HCT116 (cell line): Measurements from ENCODE around the gene CADPS2. TPM values are rescaled to one million over a fixed set of nuclear protein-coding genes. Genes with fewer than 3 reads are reported as not detected.

Source experiments
- ATAC-seq: fragments of 200-7000 bp; cut with Tn5 transposase; 2 replicates; pipeline ENCODE4 v1.9.1; 2020; ENCODE audit warnings: mild to moderate bottlenecking, moderate library complexity
- BruUV-seq: library from RNA; stranded (reverse); fragments of 400-500 nt; replicated peaks from 2 replicates; lab custom pipeline; 2021; lab: Mats Ljungman, UMichigan
- CTCF ChIA-PET: fragments of 300-600 bp; sonication (Branson Sonifier 250); formaldehyde crosslinking; loops from one replicate; lab custom pipeline; 2021; ENCODE audit warnings: antibody characterized with exemption; lab: Charles Lee
- POLR2A ChIA-PET: fragments of 300-600, 350-600 bp; sonication (Branson Sonifier 250); formaldehyde crosslinking; loops from one replicate; lab custom pipeline; 2021; ENCODE audit warnings: antibody characterized with exemption; lab: Charles Lee
- RAD21 ChIA-PET, 2 experiments: fragments of 300-600 bp; sonication (Branson Sonifier 250); formaldehyde crosslinking; loops; one replicate each; lab custom pipeline; 2023; ENCODE audit warnings: low total read pairs in 2 of 2; ENCODE audit not compliant: uncharacterized antibody in 2 of 2, unreplicated experiment in 2 of 2, low non-redundant PET in 1 of 2; lab: Charles Lee
- DNase-seq: peaks from one replicate; pipeline ENCODE4 v3.0.0-alpha.2; 2010; ENCODE audit warnings: low read depth, low spot score
- H2AFZ ChIP-seq: fragments of 200-600 bp; shearing (Covaris generic), sonication (generic); 2 replicates; pipeline ENCODE4 v1.6.1; 2017; ENCODE audit warnings: low read depth, mixed run types, mixed read lengths, antibody characterized with exemption, low read length; ENCODE audit not compliant: poor library complexity, severe bottlenecking
- H3K27ac ChIP-seq: 2 replicates; pipeline ENCODE4 v1.5.1; 2012; ENCODE audit warnings: low read depth, low read length
- H3K27me3 ChIP-seq: fragments of 200-600 bp; sonication (generic); 2 replicates; pipeline ENCODE4 v1.6.1; 2016; ENCODE audit warnings: mixed run types, low read length, mixed read lengths; ENCODE audit not compliant: insufficient read depth
- H3K36me3 ChIP-seq, 2 experiments: fragments of 200-500 bp in 1 of 2; fragments of 200-600 bp in 1 of 2; sonication (Bioruptor generic) in 1 of 2; sonication (generic) in 1 of 2; 2 replicates each; pipeline versions ENCODE4 v1.5.1 to v1.6.1; 2014 to 2016; ENCODE audit warnings: low read length in 2 of 2, inconsistent platforms in 1 of 2, mixed read lengths in 1 of 2, mixed run types in 1 of 2; ENCODE audit not compliant: insufficient read depth in 2 of 2, control insufficient read depth in 1 of 2
- H3K4me1 ChIP-seq, 2 experiments: fragments of 200-600 bp in 1 of 2; sonication (generic) in 1 of 2; 2 replicates each; pipeline versions ENCODE4 v1.5.1 to v1.6.1; 2012 to 2017; ENCODE audit warnings: low read length in 2 of 2, inconsistent platforms in 1 of 2, mild to moderate bottlenecking in 1 of 2, mixed read lengths in 1 of 2, mixed run types in 1 of 2, moderate library complexity in 1 of 2; ENCODE audit not compliant: insufficient read depth in 2 of 2, control insufficient read depth in 1 of 2
- H3K4me2 ChIP-seq: fragments of 200-600 bp; sonication (generic); 2 replicates; pipeline ENCODE4 v1.6.1; 2017; ENCODE audit warnings: mixed run types, low read length, mixed read lengths
- H3K4me3 ChIP-seq, 2 experiments: fragments of 200-600 bp in 1 of 2; sonication (generic) in 1 of 2; replicated peaks in 1 of 2; 2 replicates each; pipeline ENCODE4 v1.5.1; 2011 to 2016; ENCODE audit warnings: low read length in 2 of 2, control low read depth in 1 of 2, low read depth in 1 of 2, mild to moderate bottlenecking in 1 of 2, mixed read lengths in 1 of 2, mixed run types in 1 of 2
- H3K79me2 ChIP-seq: fragments of 200-600 bp; sonication (generic); 2 replicates; pipeline ENCODE4 v1.6.1; 2017; ENCODE audit warnings: mild to moderate bottlenecking, mixed run types, low read length, moderate library complexity, mixed read lengths; ENCODE audit not compliant: insufficient read depth
- H3K9ac ChIP-seq: fragments of 200-600 bp; sonication (generic); 2 replicates; pipeline ENCODE4 v1.6.1; 2016; ENCODE audit warnings: low read length, mixed read lengths
- H3K9me2 ChIP-seq: fragments of 200-600 bp; sonication (generic), shearing (Covaris generic); 2 replicates; pipeline ENCODE4 v1.6.1; 2017; ENCODE audit warnings: mixed run types, mild to moderate bottlenecking, moderate library complexity; ENCODE audit not compliant: insufficient read depth
- H3K9me3 ChIP-seq, 2 experiments: fragments of 200-500 bp in 1 of 2; fragments of 200-600 bp in 1 of 2; sonication (Bioruptor generic) in 1 of 2; sonication (generic) in 1 of 2; 2 replicates each; pipeline ENCODE4 v1.6.1; 2014 to 2017; ENCODE audit warnings: low read length in 2 of 2, mixed read lengths in 2 of 2, inconsistent platforms in 1 of 2, low read depth in 1 of 2, mild to moderate bottlenecking in 1 of 2, mixed run types in 1 of 2, moderate library complexity in 1 of 2; ENCODE audit not compliant: control insufficient read depth in 1 of 2, insufficient read depth in 1 of 2
- H4K20me1 ChIP-seq: fragments of 200-600 bp; sonication (generic), shearing (Covaris generic); 2 replicates; pipeline ENCODE4 v1.6.1; 2017; ENCODE audit warnings: mixed run types, mild to moderate bottlenecking, moderate library complexity; ENCODE audit not compliant: insufficient read depth
- CEBPB ChIP-seq: IDR thresholded peaks from 2 replicates; pipeline ENCODE4 v1.6.1; 2012; ENCODE audit warnings: low read depth
- EGR1 ChIP-seq: IDR thresholded peaks from 2 replicates; pipeline ENCODE4 v1.6.1; 2012; ENCODE audit warnings: low read depth
- ELF1 ChIP-seq: IDR thresholded peaks from 2 replicates; pipeline ENCODE4 v1.6.1; 2012; ENCODE audit warnings: low read depth, borderline replicate concordance
- EZH2 ChIP-seq: fragments of 200-600 bp; sonication (generic); IDR thresholded peaks from 2 replicates; pipeline ENCODE4 v1.6.1; 2017; ENCODE audit warnings: antibody characterized with exemption, mixed run types
- FOSL1 ChIP-seq: IDR thresholded peaks from 2 replicates; pipeline ENCODE4 v1.6.1; 2012; ENCODE audit warnings: low read depth
- JUND ChIP-seq: IDR thresholded peaks from 2 replicates; pipeline ENCODE4 v1.6.1; 2012
- RAD21 ChIP-seq: IDR thresholded peaks from 2 replicates; pipeline ENCODE4 v1.6.1; 2012; ENCODE audit warnings: low read depth, mild to moderate bottlenecking
- ZFX ChIP-seq: fragments of 450-650 bp; IDR thresholded peaks from 2 replicates; pipeline ENCODE4 v1.6.1; 2017
- ZNF274 ChIP-seq: fragments of 200-500 bp; sonication (Bioruptor generic); IDR thresholded peaks from 2 replicates; pipeline ENCODE4 v1.6.1; 2014; ENCODE audit warnings: mild to moderate bottlenecking, low read depth, low read length, inconsistent platforms
- intact Hi-C: fragments of 100-400 bp; cut with micrococcal nuclease; formaldehyde crosslinking; loops from 2 replicates; pipeline ENCODE4 v1.10.0; 2022
- total RNA-seq: library from RNA; stranded (reverse); gene quantifications from one replicate; pipeline ENCODE4 v1.2.1, GENCODE V29; 2021; ENCODE audit not compliant: unreplicated experiment
- TF ChIP-seq, protein P1 (sequence below): IDR thresholded peaks from 2 replicates; pipeline ENCODE4 v1.6.1; 2011; ENCODE audit warnings: mild to moderate bottlenecking, low read length, moderate library complexity; ENCODE audit not compliant: insufficient replicate concordance; ENCODE audit errors: extremely low read depth

CADPS2 gene
- total RNA-seq, 1 experiment from 2014 or later = 7.5 TPM

GRCh38 chr7:122549578-122549977 is 336.7 kb downstream of the CADPS2 start:
- ChIA-PET RAD21 (no interaction called here), POLR2A (no interaction called here)
- H3K27me3 ChIP-seq = no peaks in the 10 kb centered on the region
- H3K9me2 ChIP-seq = no peaks in the 10 kb centered on the region
- no TSS peak for BruUV-seq
- TF ChIP-seq EGR1 (no peak), CEBPB (no peak), JUND (no peak), ZNF274 (no peak), EZH2 (no peak), RAD21 (no peak)
- TF ChIP-seq, protein P1, sequence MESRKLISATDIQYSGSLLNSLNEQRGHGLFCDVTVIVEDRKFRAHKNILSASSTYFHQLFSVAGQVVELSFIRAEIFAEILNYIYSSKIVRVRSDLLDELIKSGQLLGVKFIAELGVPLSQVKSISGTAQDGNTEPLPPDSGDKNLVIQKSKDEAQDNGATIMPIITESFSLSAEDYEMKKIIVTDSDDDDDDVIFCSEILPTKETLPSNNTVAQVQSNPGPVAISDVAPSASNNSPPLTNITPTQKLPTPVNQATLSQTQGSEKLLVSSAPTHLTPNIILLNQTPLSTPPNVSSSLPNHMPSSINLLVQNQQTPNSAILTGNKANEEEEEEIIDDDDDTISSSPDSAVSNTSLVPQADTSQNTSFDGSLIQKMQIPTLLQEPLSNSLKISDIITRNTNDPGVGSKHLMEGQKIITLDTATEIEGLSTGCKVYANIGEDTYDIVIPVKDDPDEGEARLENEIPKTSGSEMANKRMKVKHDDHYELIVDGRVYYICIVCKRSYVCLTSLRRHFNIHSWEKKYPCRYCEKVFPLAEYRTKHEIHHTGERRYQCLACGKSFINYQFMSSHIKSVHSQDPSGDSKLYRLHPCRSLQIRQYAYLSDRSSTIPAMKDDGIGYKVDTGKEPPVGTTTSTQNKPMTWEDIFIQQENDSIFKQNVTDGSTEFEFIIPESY = no peak
- TF ChIP-seq, all 23 proteins: peak for 0
- no peaks in the 10 kb centered on the region for H3K4me1 ChIP-seq
- no peaks in the 10 kb centered on the region for H3K36me3 ChIP-seq
- CTCF ChIA-PET = no interaction called here
- H3K79me2 ChIP-seq = no peaks in the 10 kb centered on the region
- H4K20me1 ChIP-seq = no peaks in the 10 kb centered on the region
- H3K4me2 ChIP-seq = no peak overlapping the region
- H2AFZ ChIP-seq = no peak overlapping the region
- H3K27ac ChIP-seq = no peak overlapping the region
- H3K9ac ChIP-seq = no peak overlapping the region
- H3K9me3 ChIP-seq = no peaks in the 10 kb centered on the region
- ATAC-seq (no peak), DNase-seq (no peak)
- no peak overlapping the region for H3K4me3 ChIP-seq
- intact Hi-C loops = no loop called here

GRCh38 chr7:122546496-122546895 is 339.8 kb downstream of the CADPS2 start:
- no peaks in the 10 kb centered on the region for H3K36me3 ChIP-seq
- CTCF ChIA-PET = no interaction called here
- RAD21 ChIA-PET = no interaction called here
- no peaks in the 10 kb centered on the region for H3K79me2 ChIP-seq
- ATAC-seq (no peak), DNase-seq (no peak)
- no peaks in the 10 kb centered on the region for H3K9me3 ChIP-seq
- H3K9ac ChIP-seq = no peak overlapping the region
- H4K20me1 ChIP-seq = no peaks in the 10 kb centered on the region
- no peaks in the 10 kb centered on the region for H3K9me2 ChIP-seq
- no peak overlapping the region for H3K4me3 ChIP-seq
- no peak overlapping the region for H2AFZ ChIP-seq
- intact Hi-C loops = no loop called here
- no peaks in the 10 kb centered on the region for H3K27me3 ChIP-seq
- no TSS peak for BruUV-seq
- H3K4me1 ChIP-seq = no peaks in the 10 kb centered on the region
- POLR2A ChIA-PET = no interaction called here
- H3K27ac ChIP-seq = no peak overlapping the region
- H3K4me2 ChIP-seq = no peak overlapping the region
- TF ChIP-seq FOSL1 = no peak
- no peak for TF ChIP-seq ELF1
- no peak for TF ChIP-seq ZFX
